HG03558 (cell line): ENCODE results near the gene MRPL42.
"Not testable (repeated sequence)": the region's sequence is repeated elsewhere in the genome, so short reads cannot be mapped to it uniquely, and the experiment has no call there.

Experiments used
- ATAC-seq: cut with Tn5 transposase; IDR thresholded peaks from one replicate; pipeline ENCODE4 v1.9.1; 2021; ENCODE audit warnings: moderate number of reproducible peaks; ENCODE audit not compliant: unreplicated experiment; ENCODE audit errors: extremely low read depth

The MRPL42 gene

GRCh38 chr12:93467351-93468007 is at the start of gene MRPL42:
TSS of gene MRPL42 (plus strand) at chr12:93467514. CDS start at chr12:93469286, 1,772 bp downstream.
- peak; percentile 73 for ATAC-seq

- no peak for ATAC-seq
Observed at GRCh38 chr12:93417967-93418480, 49.3 kb upstream of the MRPL42 start.

- no peak for ATAC-seq
Observed at GRCh38 chr12:93419388-93420034, 47.8 kb upstream of the MRPL42 start.

DNA sequence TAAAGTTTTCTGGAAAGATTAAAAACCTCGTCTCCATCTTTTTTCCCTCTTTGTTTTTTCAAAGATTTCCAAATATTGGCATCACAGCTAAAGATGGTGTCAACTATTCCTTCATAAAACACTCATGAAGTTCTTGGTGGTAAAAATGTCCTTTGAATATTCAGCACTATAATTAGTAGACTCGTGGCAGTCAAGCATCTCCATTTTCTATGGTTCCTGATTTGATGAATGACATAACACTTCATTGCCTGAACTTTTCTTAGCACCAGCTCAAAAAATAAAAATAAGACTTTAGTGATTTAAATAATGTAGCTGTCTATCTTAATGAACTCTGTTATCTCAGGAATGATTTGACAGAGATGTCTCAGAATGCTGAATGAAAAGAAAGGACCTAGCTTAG is 45.3 kb upstream of the MRPL42 start:
- ATAC-seq = no peak

DNA sequence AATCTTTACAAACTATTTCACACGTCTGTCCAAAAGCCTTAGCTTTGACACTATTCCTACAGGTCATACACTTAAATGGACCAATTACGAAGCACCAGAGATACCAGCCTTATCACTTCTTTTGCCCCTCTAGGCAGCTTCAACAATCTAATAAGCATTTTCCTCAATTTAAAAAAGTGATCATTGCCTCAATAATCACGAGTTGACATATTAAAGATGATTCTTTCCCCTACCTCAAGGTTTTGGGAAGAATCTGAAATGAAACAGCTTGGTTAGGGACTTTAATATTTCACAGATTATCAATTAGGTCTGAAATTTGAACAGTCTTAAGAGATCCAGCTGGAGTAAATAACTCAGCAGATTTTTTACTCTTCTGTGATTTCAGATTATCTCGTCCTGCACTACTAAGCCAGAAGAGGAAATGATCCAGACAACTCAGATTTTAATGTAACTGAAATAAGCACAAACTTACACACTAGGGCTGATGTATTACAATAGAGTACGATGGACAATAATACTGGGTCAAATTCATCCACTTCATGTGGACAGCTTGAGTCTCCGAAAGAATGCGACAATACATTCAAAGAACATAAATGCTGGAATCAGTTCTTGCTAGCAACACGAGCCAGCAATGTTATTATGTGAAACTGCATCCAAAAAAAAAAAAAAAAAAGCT is 41.4 kb upstream of the MRPL42 start:
- ATAC-seq = no peak

DNA sequence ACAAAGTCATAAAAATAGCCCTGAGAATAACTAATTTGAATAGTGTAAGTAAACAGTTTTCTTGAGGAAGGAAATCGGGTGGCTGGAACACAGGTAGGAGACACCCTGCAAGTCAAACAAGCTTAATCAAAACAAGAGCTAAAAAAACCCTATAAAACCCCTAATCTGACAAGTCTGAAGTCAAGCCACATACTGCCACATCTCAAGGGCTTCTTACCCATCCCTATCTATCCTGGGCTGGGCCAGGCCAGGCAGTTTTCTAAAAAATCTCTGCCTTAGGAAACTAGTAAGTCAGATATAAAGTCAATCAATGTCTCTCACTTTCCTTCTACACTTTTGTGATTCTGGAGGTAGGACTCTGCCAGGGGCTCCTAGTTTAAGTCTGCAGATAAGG is 40.9 kb upstream of the MRPL42 start:
- ATAC-seq = no peak

DNA sequence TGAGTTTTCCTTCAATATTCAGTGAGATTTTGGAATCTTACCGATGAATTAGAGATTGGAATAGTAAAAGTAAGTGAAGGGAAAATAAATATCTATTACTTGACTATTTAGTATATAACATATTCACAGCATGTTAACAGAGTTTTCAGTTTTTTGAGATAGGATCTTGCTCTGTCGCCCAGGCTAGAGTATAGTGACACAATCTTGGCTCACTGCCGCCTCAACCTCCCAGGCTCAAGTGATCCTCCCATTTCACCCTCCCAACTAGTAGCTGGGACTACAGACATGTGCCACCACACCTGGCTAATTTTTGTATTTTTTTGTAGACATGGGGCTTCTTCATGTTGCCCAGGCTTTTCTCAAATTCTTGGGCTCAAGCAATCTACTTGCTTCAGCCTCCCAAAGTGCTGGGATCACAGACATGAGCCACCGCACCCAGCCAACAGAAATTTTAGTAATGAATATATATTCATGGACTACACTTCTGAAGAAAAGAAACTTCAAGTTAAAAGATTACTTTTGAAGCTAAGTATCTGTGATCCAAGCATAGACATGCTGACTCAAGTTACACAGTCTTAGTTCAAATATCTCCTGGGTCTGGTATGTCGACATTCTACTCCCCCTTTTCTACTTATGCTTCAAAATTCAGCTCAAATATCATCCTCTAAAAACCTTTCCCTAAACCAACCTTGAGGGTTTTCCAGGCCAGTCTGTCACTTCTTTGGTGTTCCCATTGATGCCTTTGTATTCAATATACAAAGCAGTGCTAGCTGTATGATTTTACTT is 39.3 kb upstream of the MRPL42 start:
- no peak for ATAC-seq

- no peak for ATAC-seq
Observed at GRCh38 chr12:93429448-93429847, 37.9 kb upstream of the MRPL42 start.

DNA sequence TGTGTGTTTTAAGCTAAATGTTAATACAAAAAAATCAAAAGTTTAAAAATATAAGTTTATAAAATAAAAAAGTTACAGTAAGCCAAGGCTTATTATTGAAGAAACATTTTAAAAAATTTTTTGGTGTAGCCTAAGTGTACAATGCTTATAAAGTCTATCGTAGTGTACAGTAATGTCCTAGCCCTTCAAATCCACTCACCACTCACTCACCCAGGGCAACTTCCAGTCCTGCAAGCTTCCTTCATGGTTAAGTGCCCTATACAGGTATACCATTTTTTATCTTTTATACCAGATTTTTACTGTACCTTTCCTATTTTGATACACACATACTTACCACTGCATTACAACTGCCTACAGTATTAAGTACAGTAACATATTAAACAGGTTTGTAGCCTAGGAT is 37.5 kb upstream of the MRPL42 start:
- no peak for ATAC-seq

DNA sequence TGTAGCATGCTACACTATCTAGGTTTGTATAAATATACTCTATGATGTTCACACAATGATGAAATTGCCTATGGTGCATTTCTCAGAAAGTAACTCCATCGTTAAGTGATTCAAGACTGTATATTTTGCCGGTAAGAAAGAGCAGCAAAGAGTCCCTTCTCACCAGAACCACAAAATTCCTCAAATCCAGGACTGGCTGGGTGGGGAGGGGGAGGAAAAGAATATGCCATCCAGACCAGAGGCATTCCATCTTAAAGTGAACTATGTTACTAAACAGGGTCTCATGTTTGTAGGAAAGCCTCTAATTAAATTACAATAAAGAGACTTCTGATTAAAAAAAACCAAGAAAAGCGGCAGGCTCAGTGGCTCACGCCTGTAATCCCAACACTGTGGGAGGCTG is 37.0 kb upstream of the MRPL42 start:
- ATAC-seq = no peak

- ATAC-seq = not testable (repeated sequence)
Observed at GRCh38 chr12:93432031-93432430, 35.3 kb upstream of the MRPL42 start.

DNA sequence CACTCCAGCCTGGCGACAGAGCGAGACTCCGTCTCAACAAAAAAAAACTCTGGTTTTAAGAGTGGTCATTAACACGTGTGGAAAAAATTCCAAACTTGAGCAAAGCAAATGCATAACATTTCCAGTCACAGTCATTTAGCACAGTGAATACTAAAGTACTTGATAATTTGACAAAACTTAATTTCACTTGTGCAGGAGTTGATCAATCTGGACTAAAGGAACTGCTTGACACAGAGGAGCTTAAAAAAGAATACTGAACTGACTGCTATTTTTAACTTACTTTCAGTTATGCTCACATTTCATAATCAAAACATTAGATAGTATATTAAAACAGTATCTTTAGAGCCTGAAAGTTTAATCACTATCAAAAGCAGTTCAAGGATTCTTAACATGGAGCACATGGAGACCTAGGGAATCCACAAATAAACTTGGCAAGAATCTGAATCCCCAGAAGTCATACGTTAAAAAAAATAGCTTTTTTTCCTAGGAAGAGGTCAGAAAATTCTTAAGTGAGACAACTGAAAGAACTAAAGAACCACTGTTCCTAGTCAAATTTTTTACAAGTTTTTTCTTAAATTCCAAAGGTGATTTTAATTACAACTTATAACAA is 33.0 kb upstream of the MRPL42 start:
- no peak for ATAC-seq

DNA sequence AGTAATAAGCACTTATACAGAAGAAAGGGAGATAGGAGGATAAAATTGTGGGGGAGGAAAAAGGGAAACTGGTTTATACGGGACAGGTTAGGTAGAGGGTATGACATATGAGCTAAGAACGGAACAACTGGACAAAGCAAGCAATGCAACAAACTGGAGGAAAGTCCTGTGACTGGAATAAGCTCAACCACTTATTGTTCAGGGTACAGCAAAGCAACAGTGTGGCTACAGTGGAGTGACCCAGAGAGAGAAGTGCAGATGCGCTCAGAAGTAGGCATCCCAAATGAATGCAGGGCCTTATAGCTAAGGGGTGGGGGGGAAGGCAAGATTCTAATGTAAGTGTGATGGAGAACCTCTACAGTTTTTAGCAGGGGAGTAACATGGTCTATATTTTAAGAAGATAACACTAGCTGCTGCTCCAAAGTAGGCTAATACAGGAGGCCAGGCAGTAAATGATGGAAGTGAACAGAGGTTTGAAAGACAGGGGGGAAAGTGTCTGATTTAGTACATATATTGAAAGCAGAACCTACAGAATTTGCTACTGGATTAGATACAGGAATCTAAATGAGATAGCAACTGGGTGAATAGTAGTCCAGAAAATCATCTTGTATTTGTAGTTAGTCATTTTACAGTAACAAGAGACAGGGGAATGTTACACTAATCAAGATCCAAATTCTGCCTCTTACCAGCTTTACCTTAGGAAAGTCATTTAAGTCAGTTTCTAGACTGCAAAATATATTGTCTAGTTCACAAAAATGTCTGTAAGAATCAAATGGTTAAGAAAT is 28.9 kb upstream of the MRPL42 start:
- ATAC-seq = no peak

DNA sequence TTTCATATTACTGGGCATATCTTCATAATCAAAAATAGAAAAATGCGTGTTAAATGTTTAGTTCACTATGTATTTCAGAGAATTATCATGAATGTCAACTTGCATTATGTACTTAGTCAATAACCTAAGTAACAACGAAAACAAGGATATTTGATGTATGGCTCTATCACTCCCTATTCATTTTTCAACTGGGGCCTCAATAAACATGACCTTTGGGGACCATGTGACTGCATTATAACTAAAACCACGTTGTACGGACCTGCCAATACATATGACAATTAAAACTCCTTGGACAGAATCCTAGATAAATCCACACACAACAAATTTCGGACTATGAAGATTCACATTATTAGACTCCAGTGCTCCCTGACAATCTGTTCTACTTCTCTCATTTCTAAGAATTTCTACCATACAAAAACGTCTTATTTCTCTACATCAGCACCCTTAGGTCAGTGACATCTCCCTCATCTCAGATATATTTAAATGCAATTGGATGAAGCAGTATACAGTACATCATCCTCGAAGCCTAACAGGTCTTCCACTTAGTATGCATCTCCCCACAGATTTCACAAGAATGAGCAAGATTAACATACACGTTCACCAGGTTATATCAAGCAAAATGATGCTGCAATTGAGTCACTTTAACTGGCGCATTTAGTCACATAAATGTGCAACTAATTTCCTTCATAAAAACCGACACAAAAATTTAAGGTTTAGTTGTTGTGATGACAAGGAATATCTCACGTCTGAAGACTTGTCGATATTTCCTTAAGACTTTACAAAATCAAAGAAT is 27.1 kb upstream of the MRPL42 start:
- ATAC-seq = no peak

DNA sequence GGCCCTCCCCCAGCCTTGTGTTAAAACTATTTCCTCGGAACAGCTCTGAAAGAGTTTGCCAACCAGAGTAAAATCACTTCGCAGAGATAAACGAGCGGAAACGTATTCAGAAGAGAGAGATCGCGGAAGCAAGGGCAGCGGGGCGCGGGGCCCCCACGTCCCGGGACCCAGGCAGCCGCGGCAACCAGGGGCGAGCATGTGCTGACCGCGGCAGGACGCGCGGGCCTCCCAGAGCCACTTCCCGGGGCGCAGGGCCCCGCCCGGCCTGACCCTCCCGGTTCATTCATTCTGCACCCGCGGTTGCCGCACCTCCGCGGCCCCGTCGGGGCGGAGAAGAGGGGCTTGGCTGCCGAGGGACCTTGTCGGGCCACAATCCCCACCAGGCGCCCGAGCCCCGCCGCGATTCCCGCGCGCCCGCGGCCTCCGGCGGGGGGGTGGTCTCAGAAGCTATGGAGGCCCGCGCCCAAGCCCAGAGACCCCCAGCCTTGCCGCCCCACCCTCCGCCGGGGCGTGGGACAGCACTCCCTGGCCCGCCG is 26.2 kb upstream of the MRPL42 start:
- ATAC-seq = no peak

DNA sequence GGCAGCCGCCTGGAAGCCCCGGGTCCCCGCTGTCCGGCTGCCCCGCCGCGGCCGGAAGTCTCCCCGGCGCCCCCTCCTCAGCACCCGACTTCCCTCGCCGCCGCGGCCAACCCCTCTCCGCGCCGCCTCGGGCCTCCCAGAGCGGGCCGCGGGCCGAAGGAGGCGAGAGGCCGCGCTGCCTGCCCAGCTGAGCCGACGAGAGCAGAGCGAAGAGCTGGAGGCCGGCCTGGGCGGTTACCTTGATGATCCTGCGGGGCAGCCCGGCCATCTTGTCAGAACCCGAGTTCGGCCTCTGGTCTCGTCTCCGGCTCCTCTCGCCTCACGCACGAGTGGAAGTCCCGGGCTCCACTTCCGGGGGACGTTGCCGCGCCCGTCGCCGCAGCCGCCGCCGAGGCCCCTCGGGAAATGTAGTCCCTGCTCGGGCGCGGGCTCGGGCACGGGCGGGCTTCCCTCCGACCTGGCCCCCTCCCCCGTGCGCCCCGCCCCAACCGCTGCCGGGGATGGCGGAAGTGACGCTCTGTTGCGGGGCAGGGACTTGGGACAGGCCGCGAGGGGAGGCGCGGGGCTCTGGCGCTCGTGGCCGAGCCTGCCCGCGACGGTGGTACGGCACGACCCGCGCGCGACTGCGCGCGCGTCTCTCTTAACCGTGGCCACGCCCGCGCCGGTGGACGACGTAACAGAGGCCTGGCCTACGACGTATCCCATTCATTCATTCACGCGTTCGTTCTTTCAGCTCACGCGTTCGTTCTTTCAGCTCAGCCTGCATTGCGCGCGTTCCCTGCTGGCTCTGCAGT is 25.5 kb upstream of the MRPL42 start, which contains the start of gene UBE2N:
Gene UBE2N (minus strand): TSS at position 331 of the 794 bp plus-strand sequence. CDS start 63 bp downstream, at position 268.
- ATAC-seq = peak; percentile 52
